HG03521 (cell line): ENCODE data around the gene CRYBG3.
"Not testable (repeated sequence)": the region's sequence is repeated elsewhere in the genome, so short reads cannot be mapped to it uniquely, and the experiment has no call there.

Source experiments
- ATAC-seq: cut with Tn5 transposase; IDR thresholded peaks from one replicate; pipeline ENCODE4 v1.9.1; 2021; ENCODE audit warnings: mild to moderate bottlenecking, moderate library complexity; ENCODE audit not compliant: unreplicated experiment

CRYBG3 gene

GRCh38 chr3:97821774-97822358 is at the start of gene CRYBG3:
Gene CRYBG3 (plus strand): TSS chr3:97822011. CDS start chr3:97822207, 196 bp downstream.
- ATAC-seq: peak; percentile 99

GRCh38 chr3:97772926-97773325 is 48.9 kb upstream of the CRYBG3 start:
- no peak for ATAC-seq

- no peak for ATAC-seq
Observed at GRCh38 chr3:97778152-97778551, 43.7 kb upstream of the CRYBG3 start.

GRCh38 chr3:97793420-97794019 is 28.3 kb upstream of the CRYBG3 start:
- no peak for ATAC-seq

GRCh38 chr3:97795951-97796350 is 25.9 kb upstream of the CRYBG3 start:
- ATAC-seq: no peak

GRCh38 chr3:97804471-97804870 is 17.3 kb upstream of the CRYBG3 start:
- no peak for ATAC-seq

GRCh38 chr3:97810779-97811390 is 10.9 kb upstream of the CRYBG3 start:
- no peak for ATAC-seq

- ATAC-seq: no peak
Observed at GRCh38 chr3:97815149-97815917, 6.5 kb upstream of the CRYBG3 start.

GRCh38 chr3:97816811-97817210 is 5.0 kb upstream of the CRYBG3 start:
- ATAC-seq: no peak

GRCh38 chr3:97817965-97818364 is 3.8 kb upstream of the CRYBG3 start:
- ATAC-seq: no peak

GRCh38 chr3:97820780-97821179 is 1.0 kb upstream of the CRYBG3 start:
- ATAC-seq: no peak

GRCh38 chr3:97821287-97821773 is 481 bp upstream of the CRYBG3 start:
- peak; percentile 39 for ATAC-seq

GRCh38 chr3:97822359-97822775 is 556 bp downstream of the CRYBG3 start:
- ATAC-seq: peak; percentile 18

- no peak for ATAC-seq
Observed at GRCh38 chr3:97823046-97824004, 1.5 kb downstream of the CRYBG3 start.

- no peak for ATAC-seq
Observed at GRCh38 chr3:97825101-97825500, 3.3 kb downstream of the CRYBG3 start.

GRCh38 chr3:97827741-97828471 is 6.1 kb downstream of the CRYBG3 start:
- no peak for ATAC-seq

- ATAC-seq: no peak
Observed at GRCh38 chr3:97829198-97829597, 7.4 kb downstream of the CRYBG3 start.

- no peak for ATAC-seq
Observed at GRCh38 chr3:97830638-97831037, 8.8 kb downstream of the CRYBG3 start.

GRCh38 chr3:97831140-97831539 is 9.3 kb downstream of the CRYBG3 start:
- ATAC-seq: no peak

- not testable (repeated sequence) for ATAC-seq
Observed at GRCh38 chr3:97833184-97833583, 11.4 kb downstream of the CRYBG3 start.
